Measurements from ENCODE around the gene PDP2. TPM values are rescaled to one million over a fixed set of nuclear protein-coding genes. Genes with fewer than 3 reads are reported as not detected.

PDP2 gene
- total and polyA plus RNA-seq, 9 donors: 1.9 to 2.7 (median 2.3) TPM

Other genes with a start within 250 kb of the PDP2 start
- gene CMTM4, start 183.8 kb upstream of the PDP2 start, total RNA-seq: 8.1 TPM
- 10 to 100 TPM in 5 of 8 donors, 1 to 10 TPM in 3; 7.5 to 15.5 (median 10.5) TPM for gene CMTM4, start 183.8 kb upstream of the PDP2 start, polyA plus RNA-seq (ENCODE audit: insufficient read depth in 1 of 8, insufficient read length in 8 of 8, low replicate concordance in 1 of 8)
- 76.3 TPM for gene DYNC1LI2, start 128.9 kb upstream of the PDP2 start, total RNA-seq
- 100 to 1,000 TPM in 1 of 8 donors, 10 to 100 TPM in 7; 61.0 to 102 (median 78.8) TPM for gene DYNC1LI2, start 128.9 kb upstream of the PDP2 start, polyA plus RNA-seq (ENCODE audit: insufficient read depth in 1 of 8, insufficient read length in 8 of 8, low replicate concordance in 1 of 8)
- gene TERB1, start 78.9 kb upstream of the PDP2 start, total RNA-seq: not detected
- under 1 TPM in 3 of 8 donors, not detected in 5; 0.10 to 0.21 (median 0.11) TPM for gene TERB1, start 78.9 kb upstream of the PDP2 start, polyA plus RNA-seq (ENCODE audit: insufficient read depth in 1 of 8, insufficient read length in 8 of 8, low replicate concordance in 1 of 8)
- 41.8 TPM for gene NAE1, start 49.5 kb upstream of the PDP2 start, total RNA-seq
- gene NAE1, start 49.5 kb upstream of the PDP2 start, polyA plus RNA-seq (ENCODE audit: insufficient read depth in 1 of 8, insufficient read length in 8 of 8, low replicate concordance in 1 of 8): 10 to 100 TPM; 32.8 to 47.3 (median 40.1) TPM
- not detected for gene CA7, start 36.1 kb upstream of the PDP2 start, total RNA-seq
- under 1 TPM in 1 of 8 donors, not detected in 7; 0.12 TPM for gene CA7, start 36.1 kb upstream of the PDP2 start, polyA plus RNA-seq (ENCODE audit: insufficient read depth in 1 of 8, insufficient read length in 8 of 8, low replicate concordance in 1 of 8)
- gene CDH16, start 38.4 kb downstream of the PDP2 start, total RNA-seq: 0.04 TPM
- 1 to 10 TPM in 1 of 8 donors, under 1 TPM in 5, not detected in 2; 0.08 to 1.7 (median 0.13) TPM for gene CDH16, start 38.4 kb downstream of the PDP2 start, polyA plus RNA-seq (ENCODE audit: insufficient read depth in 1 of 8, insufficient read length in 8 of 8, low replicate concordance in 1 of 8)
- 7.3 TPM for gene RRAD, start 45.0 kb downstream of the PDP2 start, total RNA-seq
- 10 to 100 TPM in 3 of 8 donors, 1 to 10 TPM in 5; 6.0 to 10.7 (median 9.1) TPM for gene RRAD, start 45.0 kb downstream of the PDP2 start, polyA plus RNA-seq (ENCODE audit: insufficient read depth in 1 of 8, insufficient read length in 8 of 8, low replicate concordance in 1 of 8)
- 115 TPM for gene CIAO2B, start 53.9 kb downstream of the PDP2 start, total RNA-seq
- 100 to 1,000 TPM in 1 of 8 donors, 10 to 100 TPM in 7; 89.1 to 111 (median 94.2) TPM for gene CIAO2B, start 53.9 kb downstream of the PDP2 start, polyA plus RNA-seq (ENCODE audit: insufficient read depth in 1 of 8, insufficient read length in 8 of 8, low replicate concordance in 1 of 8)
- gene CES2, start 55.0 kb downstream of the PDP2 start, total RNA-seq: 26.1 TPM
- 10 to 100 TPM; 27.2 to 36.2 (median 31.4) TPM for gene CES2, start 55.0 kb downstream of the PDP2 start, polyA plus RNA-seq (ENCODE audit: insufficient read depth in 1 of 8, insufficient read length in 8 of 8, low replicate concordance in 1 of 8)
- gene CES3, start 80.8 kb downstream of the PDP2 start, total RNA-seq: 0.22 TPM
- 1 to 10 TPM in 1 of 8 donors, under 1 TPM in 7; 0.05 to 1.3 (median 0.34) TPM for gene CES3, start 80.8 kb downstream of the PDP2 start, polyA plus RNA-seq (ENCODE audit: insufficient read depth in 1 of 8, insufficient read length in 8 of 8, low replicate concordance in 1 of 8)
- 2.4 TPM for gene CES4A, start 108.1 kb downstream of the PDP2 start, total RNA-seq
- 1 to 10 TPM; 1.5 to 5.3 (median 3.2) TPM for gene CES4A, start 108.1 kb downstream of the PDP2 start, polyA plus RNA-seq (ENCODE audit: insufficient read depth in 1 of 8, insufficient read length in 8 of 8, low replicate concordance in 1 of 8)
- gene CBFB, start 148.6 kb downstream of the PDP2 start, total RNA-seq: 40.7 TPM
- 10 to 100 TPM; 31.6 to 70.3 (median 42.3) TPM for gene CBFB, start 148.6 kb downstream of the PDP2 start, polyA plus RNA-seq (ENCODE audit: insufficient read depth in 1 of 8, insufficient read length in 8 of 8, low replicate concordance in 1 of 8)
- gene PHAF1, start 229.4 kb downstream of the PDP2 start, total RNA-seq: 12.9 TPM
- 10 to 100 TPM; 16.2 to 22.2 (median 18.1) TPM for gene PHAF1, start 229.4 kb downstream of the PDP2 start, polyA plus RNA-seq (ENCODE audit: insufficient read depth in 1 of 8, insufficient read length in 8 of 8, low replicate concordance in 1 of 8)

Measured in muscle of leg (tissue), 9 donors.